ENCODE data around the gene CFL2. TPM values are rescaled to one million over a fixed set of nuclear protein-coding genes. Genes with fewer than 3 reads are reported as not detected.

CFL2 gene
- total and polyA plus RNA-seq, 2 of the 13 experiments (the other 11 are each of a cell fraction or from before 2014, with no cell fraction given): 114 to 158 TPM

DNA sequence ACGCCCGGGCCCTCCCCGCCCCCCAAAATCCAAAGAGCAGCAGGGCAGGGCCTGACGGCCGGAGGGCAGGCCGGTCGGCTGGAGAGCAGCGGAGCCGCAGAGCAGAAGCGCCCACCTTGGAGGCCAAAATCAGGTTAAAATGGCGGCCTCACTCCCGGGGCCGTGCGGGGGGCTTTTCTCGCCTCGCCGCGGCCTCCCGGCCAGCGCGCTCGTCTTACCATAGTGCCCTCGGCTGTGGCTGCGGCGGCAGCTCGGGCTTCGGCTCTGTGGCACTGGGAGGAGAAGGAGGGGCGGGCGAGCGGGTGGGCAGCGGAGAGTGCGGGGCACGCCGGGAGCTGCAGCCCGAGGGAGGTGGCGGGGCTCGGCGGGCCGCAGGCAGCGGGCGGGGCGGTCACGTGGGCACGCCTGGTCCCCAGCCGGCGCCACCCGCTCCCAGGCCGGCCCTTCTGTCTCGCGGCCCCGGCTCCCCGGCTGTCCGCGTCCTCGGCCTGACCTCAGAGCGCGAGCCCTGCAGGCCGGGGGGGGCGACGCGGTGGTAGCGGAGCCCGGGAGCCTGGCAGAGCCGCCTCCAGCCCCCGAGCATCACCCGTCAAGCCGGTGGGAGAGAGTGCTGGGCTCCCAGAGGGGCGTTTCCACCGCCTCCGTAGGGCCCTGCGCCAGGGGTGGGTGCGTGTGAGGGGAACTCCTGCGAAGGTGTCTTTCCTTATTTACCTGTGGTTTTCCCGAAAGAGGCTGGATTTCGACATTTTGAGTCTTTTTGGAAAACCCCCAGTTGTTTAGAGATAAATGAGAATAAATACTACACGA is at the start of gene CFL2 (continued):
- TF ChIP-seq RELA (CRISPR knock-in tag; IDR thresholded peaks at IDR 0.05): no peak; the same call in 1 of the 2 replicates
- TF ChIP-seq ZNF333 (CRISPR knock-in tag; IDR thresholded peaks at IDR 0.05; ENCODE audit: borderline replicate concordance): peak; percentile 96; the same call in 1 of the 2 replicates
- TF ChIP-seq, protein P1, sequence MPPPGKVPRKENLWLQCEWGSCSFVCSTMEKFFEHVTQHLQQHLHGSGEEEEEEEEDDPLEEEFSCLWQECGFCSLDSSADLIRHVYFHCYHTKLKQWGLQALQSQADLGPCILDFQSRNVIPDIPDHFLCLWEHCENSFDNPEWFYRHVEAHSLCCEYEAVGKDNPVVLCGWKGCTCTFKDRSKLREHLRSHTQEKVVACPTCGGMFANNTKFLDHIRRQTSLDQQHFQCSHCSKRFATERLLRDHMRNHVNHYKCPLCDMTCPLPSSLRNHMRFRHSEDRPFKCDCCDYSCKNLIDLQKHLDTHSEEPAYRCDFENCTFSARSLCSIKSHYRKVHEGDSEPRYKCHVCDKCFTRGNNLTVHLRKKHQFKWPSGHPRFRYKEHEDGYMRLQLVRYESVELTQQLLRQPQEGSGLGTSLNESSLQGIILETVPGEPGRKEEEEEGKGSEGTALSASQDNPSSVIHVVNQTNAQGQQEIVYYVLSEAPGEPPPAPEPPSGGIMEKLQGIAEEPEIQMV (CRISPR knock-in tag; IDR thresholded peaks at IDR 0.05; ENCODE audit: low read depth): peak; percentile 84; the same call in 1 of the 2 replicates

DNA sequence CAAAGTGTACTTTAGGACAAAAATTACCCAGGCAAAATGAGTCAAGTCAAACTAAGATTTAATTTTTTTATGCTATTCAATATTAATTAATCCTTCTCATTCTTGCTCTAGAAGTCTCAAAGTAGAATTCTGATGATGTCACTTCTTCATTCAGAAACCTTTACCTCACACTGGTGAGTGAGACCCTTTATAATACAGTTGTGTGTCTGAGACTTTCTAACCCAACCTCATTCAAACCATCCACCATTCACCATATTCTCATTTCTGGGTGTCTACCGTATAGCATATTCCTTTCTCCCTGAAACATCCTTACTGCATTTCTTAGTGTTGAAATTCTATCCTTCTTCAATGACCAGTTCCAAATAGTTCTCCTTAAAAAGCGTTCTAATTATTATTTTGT is 40.8 kb upstream of the CFL2 start:
- no peak for FAIRE-seq

More for the DNA sequence above, 40.8 kb upstream of the CFL2 start:
- H3K36me3 ChIP-seq (replicated peaks in 1 of 2; ENCODE audit: control insufficient read depth in 1 of 2, insufficient read depth in 2 of 2, low read length in 2 of 2): peaks cover 7 to 19% of the 10 kb centered on the region in 2 experiments
- ChIA-PET CTCF (ENCODE audit: low intra/inter-chr PET ratio, low total read pairs) (no interaction called here), POLR2A (no interaction called here)
- H3K4me1 ChIP-seq (ENCODE audit: insufficient read depth, low read length): peaks cover 7% of the 10 kb centered on the region
- H2AFZ ChIP-seq (ENCODE audit: low read length): no peak overlapping the region
- H3K9ac ChIP-seq (ENCODE audit: insufficient read depth, low read depth, low read length): no peak overlapping the region
- no peak overlapping the region for H3K4me2 ChIP-seq (ENCODE audit: low read depth, low read length)
- BruUV-seq (replicated peaks): no TSS peak
- ATAC-seq (no peak), DNase-seq (ENCODE audit: low spot score) (no peak)
- H3K79me2 ChIP-seq (ENCODE audit: insufficient read depth, low read length): no peaks in the 10 kb centered on the region
- H3K4me3 ChIP-seq (replicated peaks in 1 of 3; ENCODE audit: insufficient read depth in 1 of 3, low read depth in 2 of 3, low read length in 3 of 3): no peak overlapping the region
- H3K27me3 ChIP-seq (ENCODE audit: control insufficient read depth in 1 of 2, insufficient read depth in 2 of 2, low read length in 2 of 2): no peaks in the 10 kb centered on the region
- TF ChIP-seq ATF7 (IDR thresholded peaks at IDR 0.05) (peak; percentile 52; the same call in 1 of the 2 replicates), ATF7 (CRISPR knock-in tag; IDR thresholded peaks at IDR 0.05) (no peak), GPN1 (CRISPR knock-in tag; IDR thresholded peaks at IDR 0.05; ENCODE audit: borderline replicate concordance) (no peak), ZNF552 (CRISPR knock-in tag; IDR thresholded peaks at IDR 0.05; ENCODE audit: borderline replicate concordance) (no peak), CREB1 (IDR thresholded peaks at IDR 0.05) (peak; percentile 39; the same call in 1 of the 2 replicates), CREB1 (CRISPR knock-in tag; IDR thresholded peaks at IDR 0.05) (no peak)
- no peaks in the 10 kb centered on the region for H4K20me1 ChIP-seq (ENCODE audit: insufficient read depth, low read length)
- WGBS (ENCODE audit: low lambda C conversion rate): 95% methylated on average over 2 of the region's 2 CpGs
- H3K9me3 ChIP-seq (ENCODE audit: low read length): no peaks in the 10 kb centered on the region
- in situ Hi-C loops (cut with HindIII; ENCODE audit: extremely low pct_ligation_motif_present, low pct_unique_long_range_greater_than_20kb): no loop called here
- H3K27ac ChIP-seq (ENCODE audit: extremely low read length, insufficient read depth, low read length): no peak overlapping the region
- intact Hi-C loops (cut with micrococcal nuclease; ENCODE audit: unreplicated experiment): no loop called here

Data from HepG2 (cell line).